Fibroblast of peridontal ligament (primary cell): ENCODE results near the gene EPHA4.

Source experiments
- DNase-seq: peaks from one replicate; pipeline ENCODE4 v3.0.0-alpha.2; 2010; ENCODE audit errors: extremely low read depth

Gene EPHA4

DNA sequence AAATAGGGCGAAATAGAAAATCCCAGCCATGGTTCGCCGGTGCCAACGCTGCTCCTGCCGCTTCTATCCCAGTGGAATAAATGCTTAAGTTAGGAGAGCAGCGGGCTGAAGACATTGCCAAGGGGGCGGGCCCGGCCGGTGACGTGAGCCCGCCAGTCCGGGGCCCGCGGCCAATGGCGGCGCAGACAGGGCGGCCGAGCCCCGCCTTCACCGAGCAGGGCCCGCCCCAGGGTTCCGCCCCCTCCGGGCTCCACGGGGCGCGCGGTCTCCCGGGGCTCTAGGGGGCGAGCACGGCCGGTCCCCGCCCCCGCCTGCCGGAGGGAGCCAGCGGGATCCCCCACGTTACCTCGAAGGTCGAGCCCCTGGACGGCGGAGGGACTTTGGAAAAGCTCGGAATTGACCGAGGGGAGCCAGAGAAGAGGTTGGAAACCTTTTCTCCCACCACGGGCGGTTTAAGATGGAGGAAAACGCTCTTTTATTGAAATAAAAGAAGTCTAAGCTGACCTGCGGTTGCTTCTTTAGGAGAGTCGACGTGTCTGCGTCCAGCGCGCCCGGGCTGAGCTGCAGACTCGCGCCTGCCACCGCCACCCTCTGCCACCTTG, at the start of gene EPHA4:
EPHA4 (minus strand) TSS at position 86 of the 602 bp plus-strand sequence; CDS start at position 30, 56 bp downstream.
- peak; percentile 73 for DNase-seq

DNA sequence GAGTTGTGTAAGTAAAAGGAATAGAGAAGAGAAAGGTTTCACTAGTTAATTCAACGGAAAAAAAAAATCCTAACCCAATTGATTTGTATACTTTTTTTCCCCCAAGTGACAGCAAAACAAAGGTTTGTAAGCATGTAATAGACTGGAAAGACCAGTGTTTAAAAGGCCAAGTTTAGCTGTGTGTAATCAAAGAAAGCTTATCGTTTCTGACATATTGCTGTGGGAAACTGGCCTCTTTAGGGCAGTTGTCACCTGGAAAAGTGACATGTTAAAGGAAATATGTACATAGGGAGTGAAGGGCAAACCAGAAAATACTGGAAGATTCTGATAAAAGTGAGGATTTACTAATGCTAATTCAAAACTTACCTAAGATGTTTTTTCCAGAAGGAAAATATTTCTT, 45.9 kb upstream of the EPHA4 start:
- no peak for DNase-seq

DNA sequence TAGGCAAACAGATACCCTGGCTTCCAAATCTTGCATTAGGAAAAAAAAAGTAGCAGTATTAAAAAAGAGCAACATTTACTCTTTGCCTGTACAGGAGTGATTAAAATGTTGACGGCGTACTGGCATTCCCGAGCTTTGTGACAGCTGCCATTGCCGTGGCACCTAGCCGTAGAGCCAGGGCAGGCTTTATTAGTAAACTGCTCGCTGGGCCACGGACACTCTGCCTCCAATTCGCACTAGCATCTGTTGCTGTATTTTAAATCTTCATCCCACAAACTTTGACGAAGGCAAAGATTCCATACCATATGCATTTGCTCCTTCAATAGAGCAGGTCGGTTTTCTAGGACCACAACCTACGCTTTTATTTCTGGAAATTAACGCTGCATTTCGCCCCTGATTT, 44.5 kb upstream of the EPHA4 start:
- DNase-seq: no peak

DNA sequence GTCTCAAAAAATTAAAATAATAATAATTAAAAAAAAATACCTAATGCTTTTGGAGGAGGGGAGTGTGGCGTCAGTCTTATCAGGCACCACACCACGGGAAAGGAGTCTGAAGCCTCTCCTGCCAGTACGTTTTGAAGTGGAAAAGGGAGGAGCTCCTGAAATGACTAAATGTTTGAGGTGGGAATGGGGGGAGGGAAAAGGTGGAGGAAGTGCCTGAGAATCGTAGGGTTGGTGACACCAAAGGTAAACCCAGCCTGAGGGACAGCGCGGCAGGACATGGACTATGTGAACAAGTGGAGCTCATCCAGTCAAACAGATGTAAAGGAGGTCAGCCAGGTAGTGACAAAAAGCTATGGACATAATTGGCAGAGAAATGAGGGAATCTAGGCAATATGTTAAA, 42.2 kb upstream of the EPHA4 start:
- no peak for DNase-seq

DNA sequence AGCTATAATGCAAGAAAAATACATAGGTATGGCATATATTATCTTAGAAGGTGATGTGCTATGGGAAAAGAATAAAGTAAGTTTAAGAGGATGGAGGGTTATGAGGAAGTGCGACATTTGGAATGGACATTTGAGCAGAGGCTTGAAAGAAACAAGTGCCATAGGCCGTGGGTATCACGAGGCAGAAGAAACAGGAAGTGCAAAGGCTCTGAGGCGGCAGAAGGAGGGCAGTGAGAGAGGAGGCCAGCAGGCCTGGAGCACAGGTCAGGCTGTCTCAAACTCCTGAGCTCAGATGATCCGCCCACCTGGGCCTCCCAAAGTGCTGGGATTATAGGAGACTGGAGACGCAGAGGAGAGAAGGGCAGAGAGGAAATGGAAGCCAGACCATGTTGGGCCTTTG, 40.7 kb upstream of the EPHA4 start:
- DNase-seq: no peak

DNA sequence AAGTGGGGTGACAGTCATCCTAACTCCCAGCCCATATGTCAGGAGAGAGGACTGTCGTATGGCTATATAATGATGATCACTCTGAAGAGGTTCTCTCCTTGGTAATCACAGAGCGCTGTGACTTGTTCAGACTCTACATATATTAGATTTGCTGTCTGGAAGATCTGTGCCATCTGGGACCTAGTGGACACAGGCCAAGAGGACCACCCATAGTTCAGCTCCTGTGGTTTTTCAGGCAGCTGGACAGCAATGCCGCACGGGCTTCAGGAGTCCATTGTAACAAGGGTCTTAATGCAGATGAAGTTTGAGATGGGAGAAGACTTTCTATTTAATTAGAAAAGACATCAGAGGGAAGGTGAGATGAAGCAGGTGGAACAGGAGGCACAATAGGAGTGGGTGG, 40.1 kb upstream of the EPHA4 start:
- no peak for DNase-seq

DNA sequence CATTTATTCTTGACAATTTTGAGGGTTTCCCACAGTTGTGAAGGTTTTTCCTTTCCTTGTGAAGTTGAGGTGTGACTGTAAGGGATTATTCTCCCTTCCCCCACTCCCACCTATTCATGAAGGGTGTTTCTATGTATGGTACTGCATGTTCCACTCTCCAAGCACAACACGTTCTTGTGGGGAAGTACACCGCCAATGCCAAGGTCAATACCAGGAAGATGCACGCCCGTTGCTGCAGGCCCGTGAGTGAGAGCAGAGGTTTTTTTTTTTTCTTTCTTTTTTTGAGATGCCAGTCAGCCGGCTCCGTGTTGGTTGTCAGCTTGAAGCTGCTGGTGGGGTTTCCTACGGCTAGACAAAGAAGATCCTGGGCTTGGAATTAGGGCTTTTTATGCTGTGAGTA, 38.6 kb upstream of the EPHA4 start:
- no peak for DNase-seq

DNA sequence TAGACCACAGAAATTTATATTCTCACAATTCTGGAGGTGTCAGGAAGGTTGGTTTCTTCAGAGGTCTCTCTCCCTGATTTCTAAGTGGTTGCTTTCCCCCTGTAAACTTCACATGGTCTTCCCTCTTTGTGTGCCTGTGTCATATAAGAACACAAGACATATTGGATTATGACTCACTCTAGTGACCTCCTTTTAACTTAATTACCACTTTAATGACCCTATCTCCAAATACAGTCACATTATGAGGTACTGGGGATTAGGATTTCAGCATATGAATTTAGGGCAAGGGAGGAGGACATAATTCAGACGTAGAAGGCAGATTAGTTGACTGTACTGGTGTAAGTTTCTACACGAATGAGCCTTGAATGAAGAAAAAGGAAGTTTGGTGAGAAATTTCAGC, 38.2 kb upstream of the EPHA4 start:
- no peak for DNase-seq

DNA sequence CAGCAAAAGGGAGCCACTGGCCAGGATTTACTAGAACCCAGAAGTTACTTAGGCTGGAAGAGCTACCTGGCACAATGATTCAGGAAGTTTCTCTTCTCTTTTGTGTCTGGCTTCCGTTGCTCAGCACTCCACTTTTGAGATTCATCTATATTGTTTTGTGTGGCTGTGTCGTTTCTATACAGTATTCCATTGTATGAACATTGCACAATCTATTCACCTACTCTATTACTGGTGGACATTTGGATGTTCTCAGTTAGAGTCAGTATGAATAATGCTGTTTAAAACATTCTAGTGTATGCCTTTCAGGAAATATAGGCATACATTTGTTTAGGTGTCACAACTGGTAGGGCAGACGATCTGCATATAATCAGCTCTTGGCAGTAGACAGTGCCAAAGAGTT, 36.3 kb upstream of the EPHA4 start:
- no peak for DNase-seq

DNA sequence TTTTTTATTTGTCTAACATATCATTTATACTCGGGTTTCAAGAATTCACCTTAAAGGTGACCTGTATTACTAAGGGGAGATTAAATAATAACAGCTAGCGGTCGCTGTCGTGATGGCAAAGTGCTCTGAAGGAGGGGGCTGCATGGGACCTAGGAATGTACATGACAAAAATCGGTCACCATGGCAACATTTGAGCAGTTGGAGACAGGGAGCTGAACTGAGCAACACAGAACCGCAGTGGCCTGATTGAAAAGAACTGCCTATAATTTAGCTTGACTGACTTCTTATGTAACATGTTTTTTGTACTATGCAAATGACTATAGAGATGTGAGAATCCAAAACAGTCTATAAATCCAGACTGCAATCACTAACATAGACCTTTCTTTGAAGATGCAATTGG, 34.3 kb upstream of the EPHA4 start:
- DNase-seq: no peak

DNA sequence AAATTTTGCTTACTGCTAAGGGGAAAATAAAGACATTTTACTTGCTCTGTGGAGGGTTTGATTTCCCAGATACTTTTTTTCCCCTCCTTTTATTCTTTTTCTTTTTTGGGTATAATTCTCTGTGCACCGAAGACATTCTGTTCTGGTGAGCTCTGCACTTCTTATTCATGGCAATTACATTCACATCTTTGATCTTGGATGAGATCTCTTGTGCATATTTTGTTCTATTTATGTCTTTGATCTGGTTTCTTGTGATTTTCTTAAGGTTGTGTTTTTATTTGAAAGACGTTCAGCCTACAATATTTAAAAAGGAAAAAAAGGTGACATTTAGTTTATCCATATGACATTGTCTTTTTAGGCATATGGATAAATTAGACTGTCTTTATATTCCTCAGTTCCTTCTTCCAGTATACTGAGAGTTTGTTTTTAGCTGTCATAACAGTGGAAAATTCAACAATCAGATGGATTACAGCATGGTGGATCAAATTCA, 33.7 kb upstream of the EPHA4 start:
- DNase-seq: no peak

DNA sequence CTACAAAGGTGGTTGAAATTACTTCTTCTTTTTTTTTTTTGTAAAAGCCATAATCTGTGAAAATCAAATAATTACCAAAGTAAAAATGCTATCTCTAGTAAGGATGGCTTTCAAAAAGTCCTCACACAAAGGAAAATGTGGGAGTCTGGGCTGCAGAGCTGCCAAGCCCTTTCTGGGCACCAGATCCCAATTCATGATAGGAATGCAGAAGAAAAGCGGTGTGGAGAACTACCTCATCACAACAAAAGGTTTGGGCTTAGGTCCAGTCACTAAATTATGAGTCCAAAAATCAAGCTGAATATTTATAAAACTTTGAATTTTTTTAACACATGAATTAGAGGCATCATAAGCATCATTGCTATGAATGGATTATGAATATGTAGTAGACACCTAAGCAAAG, 30.8 kb upstream of the EPHA4 start:
- no peak for DNase-seq

DNA sequence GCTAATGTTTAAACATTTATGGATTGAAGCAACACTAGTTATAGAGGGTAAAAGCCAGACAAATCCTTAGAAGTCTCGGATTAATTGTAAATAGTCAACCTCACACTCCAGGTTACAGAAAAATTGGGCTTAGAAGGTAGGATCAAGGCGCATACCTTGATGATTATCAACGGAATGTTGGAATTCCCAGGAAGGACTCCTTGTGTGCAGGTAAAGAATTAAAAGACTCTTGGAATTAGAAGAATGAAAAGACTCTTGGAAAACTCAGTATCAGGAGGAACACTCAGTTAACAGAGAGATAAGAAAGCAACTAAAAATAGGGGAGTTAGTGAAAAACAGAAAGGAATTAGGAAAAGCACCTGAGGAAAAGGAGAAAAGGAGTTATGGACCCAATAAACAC, 29.3 kb upstream of the EPHA4 start:
- no peak for DNase-seq

DNA sequence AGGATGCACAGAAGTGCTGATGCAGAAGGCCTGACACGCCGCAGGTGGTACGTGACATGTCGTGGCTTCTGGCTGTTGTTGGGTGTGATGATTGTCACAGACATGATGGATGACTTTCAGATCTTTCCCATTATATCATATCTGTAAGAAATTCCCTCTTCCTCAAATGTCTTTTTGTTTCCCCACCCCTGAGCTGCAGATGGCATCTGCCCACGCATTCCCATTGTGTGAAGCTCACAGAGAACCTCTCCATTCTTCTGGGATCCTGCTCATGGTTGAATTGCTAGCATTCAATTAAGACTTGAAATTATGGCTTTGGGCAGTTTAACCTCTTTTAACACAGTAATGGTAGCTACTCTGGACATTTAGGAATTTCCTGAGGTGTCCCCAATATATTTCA, 28.3 kb upstream of the EPHA4 start:
- no peak for DNase-seq

DNA sequence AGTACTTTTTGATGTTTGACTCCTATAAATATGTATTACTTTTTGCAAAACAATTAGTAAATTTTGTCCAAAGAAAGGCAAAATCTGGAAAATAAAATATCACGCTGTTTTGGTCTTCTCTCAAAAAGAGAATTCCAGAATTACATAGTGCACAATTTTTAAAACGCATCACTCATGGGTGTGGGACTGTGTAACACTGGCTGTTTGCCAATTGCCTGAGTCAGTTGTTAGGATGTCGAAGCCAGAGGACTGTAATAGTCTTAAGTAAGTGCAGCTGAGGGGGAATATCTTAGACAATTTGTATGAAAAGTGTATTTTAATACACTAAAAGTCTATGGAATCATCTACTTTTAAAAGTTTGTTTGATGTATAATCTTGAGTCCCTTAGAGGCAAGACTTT, 24.1 kb upstream of the EPHA4 start:
- DNase-seq: peak; percentile 36

DNA sequence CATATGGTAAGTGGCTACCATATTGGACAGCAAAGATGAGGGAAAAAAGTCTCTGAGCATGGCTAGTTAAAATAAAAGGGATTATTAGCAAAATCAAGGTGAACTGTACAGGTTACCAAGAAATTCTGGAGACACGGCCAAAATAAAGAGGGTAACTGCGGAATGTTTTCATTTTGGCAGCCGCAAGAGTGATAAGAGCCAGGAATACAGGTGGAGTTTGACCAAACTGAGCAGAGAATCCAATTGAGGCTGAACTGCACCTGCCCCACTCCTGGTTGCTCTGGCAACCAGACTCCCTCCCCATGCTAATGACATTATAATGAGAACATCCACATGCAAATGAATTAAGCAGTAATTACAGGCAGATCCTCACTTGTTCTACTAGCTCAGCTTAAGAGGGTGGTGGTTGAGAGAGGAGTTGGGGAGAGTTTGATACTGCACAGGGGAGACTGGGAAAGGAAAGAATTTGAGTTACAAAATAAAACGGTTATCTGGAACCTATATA, 18.8 kb upstream of the EPHA4 start:
- DNase-seq: no peak

DNA sequence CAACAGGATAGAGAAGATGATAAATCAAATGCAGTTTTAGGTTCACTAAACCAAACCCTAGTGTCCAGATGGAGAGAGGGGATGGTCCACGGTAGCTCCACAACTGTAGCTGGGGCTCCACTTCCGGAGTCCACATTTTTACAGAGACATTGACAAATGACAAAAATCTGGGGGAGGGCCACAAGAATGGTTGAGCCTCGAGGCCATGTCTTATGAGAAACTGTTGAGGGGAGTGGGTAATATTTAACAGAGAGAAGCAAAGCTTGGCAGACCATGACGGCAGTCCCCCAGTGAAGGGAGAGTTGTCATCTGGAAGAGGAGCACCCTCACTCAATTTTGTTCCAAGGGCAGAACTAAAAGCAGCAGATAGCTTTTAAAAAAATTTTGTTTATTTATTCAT, 17.6 kb upstream of the EPHA4 start:
- DNase-seq: no peak

DNA sequence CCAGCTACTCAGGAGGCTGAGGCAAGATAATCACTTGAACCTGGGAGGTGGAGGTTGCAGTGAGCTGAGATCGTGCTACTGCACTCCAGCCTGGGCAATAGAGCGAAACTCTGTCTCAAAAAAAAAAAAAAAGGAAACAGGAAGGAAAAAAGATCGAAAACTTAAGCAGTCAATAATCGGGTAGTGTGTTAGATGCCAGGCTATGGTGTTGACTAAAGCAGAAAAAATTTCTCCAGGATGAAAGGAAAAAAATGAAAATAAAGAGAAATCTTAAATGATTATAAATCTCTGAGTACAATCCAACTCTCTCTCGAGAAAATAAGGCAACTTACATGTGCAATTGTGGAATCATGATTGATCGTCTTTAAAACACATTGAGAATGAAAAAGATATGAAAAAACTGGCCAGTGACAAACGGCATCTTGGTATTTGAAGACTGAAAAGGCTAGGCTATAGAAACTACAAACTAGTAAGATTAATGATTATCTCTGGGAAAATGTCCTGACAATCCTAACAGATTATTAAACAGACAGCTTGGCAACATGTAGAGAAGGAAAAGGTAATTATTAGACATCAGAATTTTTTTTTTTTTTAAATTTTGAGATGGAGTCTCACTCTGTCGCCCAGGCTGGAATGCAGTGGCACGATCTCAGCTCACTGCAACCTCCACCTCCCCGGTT, 16.3 kb upstream of the EPHA4 start:
- DNase-seq: no peak

DNA sequence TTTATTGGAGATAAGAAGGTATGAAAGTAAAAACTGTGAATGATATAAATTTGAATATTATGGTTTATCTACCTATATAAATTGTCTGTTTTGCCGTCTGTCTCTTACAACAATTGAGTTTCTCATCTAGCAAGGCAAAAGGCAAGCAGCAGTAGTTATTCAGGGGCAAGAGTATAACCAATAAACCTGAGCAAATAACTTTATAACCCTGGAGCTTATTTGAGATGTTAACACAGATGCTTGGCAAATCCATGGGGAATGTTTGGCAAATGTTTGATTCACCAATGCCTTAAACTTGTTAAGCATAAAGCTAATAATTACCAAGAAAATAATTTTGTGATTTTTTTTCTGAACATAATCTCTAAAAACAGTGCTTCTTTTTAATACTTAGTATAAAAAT, 9.9 kb upstream of the EPHA4 start:
- no peak for DNase-seq

DNA sequence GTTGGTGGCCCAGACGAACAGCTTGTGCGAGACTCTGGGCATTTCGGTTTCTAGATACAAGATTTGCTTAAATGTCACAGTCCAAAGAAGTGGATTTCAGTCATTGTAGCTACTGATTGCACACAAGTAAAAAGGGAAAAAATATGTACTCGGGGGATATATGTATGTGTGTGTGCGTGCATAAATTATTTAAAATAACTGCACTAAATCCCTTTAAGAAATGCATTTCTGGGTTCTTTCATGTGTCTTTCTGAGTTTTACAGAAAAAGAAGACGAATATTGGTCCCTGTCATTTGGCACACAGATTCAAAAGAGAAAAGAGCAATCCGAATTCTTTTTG, 2.1 kb upstream of the EPHA4 start:
- no peak for DNase-seq

DNA sequence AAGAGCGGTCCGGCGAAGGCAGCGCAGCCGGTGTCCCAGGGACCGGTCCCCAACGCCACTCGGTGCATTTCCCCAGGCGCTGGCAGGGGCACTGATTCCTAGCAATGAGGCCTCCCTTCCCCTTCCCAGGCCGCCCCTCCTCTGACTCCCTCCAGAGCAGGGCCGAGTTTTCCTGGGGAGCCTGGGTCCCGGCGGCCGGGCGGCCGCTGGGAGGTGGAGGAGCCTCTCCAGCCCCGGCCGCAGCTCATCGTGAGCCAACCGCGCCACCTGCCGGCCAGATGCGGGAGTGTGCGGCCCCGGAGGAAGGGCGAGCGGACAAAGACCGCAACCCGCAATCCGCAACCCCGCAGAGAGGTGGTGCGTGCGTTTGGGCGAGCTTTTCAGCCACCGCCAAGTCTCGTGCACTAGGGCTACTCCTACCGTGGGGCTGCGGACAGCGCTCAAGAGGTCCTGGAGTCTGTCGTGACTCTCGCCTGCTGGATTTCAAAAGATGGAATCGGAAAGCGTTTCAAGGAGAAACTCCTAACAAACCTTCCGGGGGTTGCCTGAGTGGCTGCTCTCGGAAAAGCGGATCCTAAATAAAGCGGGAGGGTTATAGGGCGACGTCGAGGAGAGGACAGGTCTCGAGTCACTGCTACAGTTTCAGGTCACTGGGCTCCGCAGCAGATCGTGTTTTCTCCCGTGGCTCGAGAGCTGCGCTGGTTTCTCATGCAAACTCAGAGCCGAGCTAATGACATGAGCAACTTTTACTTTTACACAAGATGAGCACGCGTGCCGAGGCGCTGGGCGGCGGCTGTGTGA, 1.5 kb upstream of the EPHA4 start:
- DNase-seq: peak; percentile 58

DNA sequence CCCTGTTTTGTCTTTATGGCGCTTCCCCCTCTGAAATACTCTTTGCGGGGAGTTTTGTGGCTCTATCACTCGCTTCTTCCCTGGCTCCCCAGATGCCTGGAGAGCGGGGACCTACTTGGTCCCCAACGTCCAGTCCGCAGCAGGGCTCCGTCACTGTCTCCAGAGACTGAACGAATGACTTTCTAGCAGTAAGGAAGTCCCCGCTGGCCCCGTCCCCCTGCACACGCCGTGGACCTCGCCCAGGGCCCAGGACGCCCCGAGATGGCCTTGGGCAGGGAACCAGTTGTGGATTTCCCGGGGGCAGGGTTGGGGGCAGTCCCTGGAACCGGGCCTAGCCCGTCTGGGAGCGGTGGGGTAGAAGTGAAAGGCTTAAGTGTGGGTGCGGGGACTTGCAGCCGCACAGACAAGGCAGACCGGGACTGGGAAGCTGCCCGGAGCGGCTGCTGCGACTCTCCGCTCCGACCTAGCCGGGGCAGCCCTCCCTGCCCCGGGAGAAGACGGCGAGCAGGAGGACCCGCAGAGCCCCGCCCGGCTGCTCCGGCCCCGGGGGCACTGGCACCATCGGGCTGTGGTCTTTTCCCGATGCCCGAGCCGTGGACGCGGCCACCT, 821 bp upstream of the EPHA4 start:
- DNase-seq: no peak
